Measurements from ENCODE around the gene SNX11. TPM values are rescaled to one million over a fixed set of nuclear protein-coding genes. Genes with fewer than 3 reads are reported as not detected.
A peak's percentile ranks its signal among the peaks of the same experiment; 100 is the strongest.

Gene SNX11
- total and polyA plus RNA-seq, 7 experiments from 2014 or later = 12.3 to 35.1 (median 16.8) TPM

DNA sequence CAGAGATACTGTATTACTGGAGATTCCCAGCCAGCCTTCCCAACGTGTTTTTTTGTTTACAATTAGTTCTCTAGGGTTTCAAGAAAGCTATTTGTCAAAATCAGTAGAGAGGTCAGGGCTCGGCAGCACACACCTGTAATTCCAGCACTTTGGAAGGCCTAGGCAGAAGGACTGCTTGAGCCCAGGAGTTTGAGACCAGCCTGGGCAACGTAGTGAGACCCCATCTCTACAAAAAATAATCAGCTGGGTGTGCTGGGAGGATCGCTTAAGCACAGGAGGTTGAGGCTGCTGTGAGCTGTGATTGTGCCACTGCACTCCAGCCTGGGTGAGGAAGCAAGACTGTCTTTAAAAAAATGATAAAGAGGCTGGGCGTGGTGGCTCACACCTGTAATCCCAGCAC is 25.7 kb upstream of the SNX11 start:
- H3K4me3 ChIP-seq (ENCODE audit: low read length) = no peak overlapping the region
- CTCF ChIA-PET = interaction anchor here (1.3 to 6.9 kb wide), 5 partner anchors 10 to 109 kb away, joined by 3 to 64 read pairs (median 12); no protein-coding TSS in a partner anchor
- intact Hi-C loops (cut with micrococcal nuclease) = loop anchor here (5.0 to 10.0 kb wide), 2 partner anchors 93 to 535 kb away; partner anchors contain the start of gene HOXB8 (in 1 of the 2)
- no peak overlapping the region for H3K27ac ChIP-seq (ENCODE audit: low read depth, low read length)
- H3K36me3 ChIP-seq (ENCODE audit: control insufficient read depth in 2 of 3, insufficient read depth in 3 of 3, low read length in 3 of 3) = peaks cover 0 to under 1% (median 0%) of the 10 kb centered on the region in 3 experiments
- peaks cover 0 to 20% (median 11%) of the 10 kb centered on the region in 7 donors for H3K4me1 Mint-ChIP-seq
- no peak for DNase-seq
- H3K36me3 Mint-ChIP-seq = peaks cover 0 to 2% (median 0%) of the 10 kb centered on the region in 5 donors
- ATAC-seq = no peak
- H3K27me3 ChIP-seq (ENCODE audit: control insufficient read depth in 2 of 2, insufficient read depth in 2 of 2, low read length in 2 of 2) = no peaks in the 10 kb centered on the region
- no peaks in the 10 kb centered on the region for H3K27me3 Mint-ChIP-seq
- no peaks in the 10 kb centered on the region for H3K9me3 Mint-ChIP-seq
- POLR2A ChIA-PET = interaction anchor here (2.1 kb wide), 1 partner anchor 48 kb away, joined by 6 read pairs; no protein-coding TSS in a partner anchor
- H3K9me3 ChIP-seq (ENCODE audit: control insufficient read depth in 2 of 3, low read length in 3 of 3) = no peaks in the 10 kb centered on the region
- no peak overlapping the region for H3K4me3 Mint-ChIP-seq
- H3K27ac Mint-ChIP-seq = no peak overlapping the region
- H3K4me1 ChIP-seq (ENCODE audit: control insufficient read depth in 2 of 2, insufficient read depth in 2 of 2, low read length in 2 of 2) = no peaks in the 10 kb centered on the region

DNA sequence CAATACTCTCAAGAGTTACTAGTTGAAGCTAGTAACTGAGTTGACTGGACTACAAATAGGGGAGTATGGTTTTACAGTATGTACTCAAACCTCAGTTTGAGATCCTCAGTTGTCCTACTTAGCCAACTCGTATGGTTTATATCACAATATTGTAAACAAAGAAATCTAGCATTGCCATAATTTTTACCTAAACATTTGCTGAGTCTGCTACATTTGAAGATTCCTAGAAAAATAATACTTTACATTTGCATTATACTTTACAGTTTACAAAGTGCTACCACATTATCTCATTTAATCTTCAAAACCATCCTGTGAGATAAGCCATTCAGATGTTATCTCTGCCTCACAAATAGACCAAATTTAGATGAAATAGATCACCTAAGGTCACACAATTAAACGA is 22.6 kb upstream of the SNX11 start:
- intact Hi-C loops (cut with micrococcal nuclease) = loop anchor here (5.0 to 10.0 kb wide), 2 partner anchors 90 to 532 kb away; partner anchors contain the start of gene HOXB8 (in 1 of the 2)
- ATAC-seq (no peak), DNase-seq (no peak)
- H3K27me3 ChIP-seq (ENCODE audit: control insufficient read depth in 2 of 2, insufficient read depth in 2 of 2, low read length in 2 of 2) = no peaks in the 10 kb centered on the region
- Mint-ChIP-seq H3K9me3 (no peaks in the 10 kb centered on the region), H3K36me3 (peaks cover 0 to 3% (median 0%) of the 10 kb centered on the region in 5 donors), H3K27me3 (no peaks in the 10 kb centered on the region), H3K4me1 (peaks cover 0 to 20% (median 10%) of the 10 kb centered on the region in 7 donors), H3K4me3 (no peak overlapping the region), H3K27ac (no peak overlapping the region)
- ChIA-PET CTCF (interaction anchor here (6.9 kb wide), 1 partner anchor 47 kb away, joined by 64 read pairs; no protein-coding TSS in a partner anchor), POLR2A (interaction anchor here (0.7 kb wide), 1 partner anchor 108 kb away, joined by 4 read pairs; no protein-coding TSS in a partner anchor)
- no peaks in the 10 kb centered on the region for H3K36me3 ChIP-seq (ENCODE audit: control insufficient read depth in 2 of 3, insufficient read depth in 3 of 3, low read length in 3 of 3)
- no peak overlapping the region for H3K27ac ChIP-seq (ENCODE audit: low read depth, low read length)
- no peaks in the 10 kb centered on the region for H3K9me3 ChIP-seq (ENCODE audit: control insufficient read depth in 2 of 3, low read length in 3 of 3)
- no peaks in the 10 kb centered on the region for H3K4me1 ChIP-seq (ENCODE audit: control insufficient read depth in 2 of 2, insufficient read depth in 2 of 2, low read length in 2 of 2)
- H3K4me3 ChIP-seq (ENCODE audit: low read length) = no peak overlapping the region

DNA sequence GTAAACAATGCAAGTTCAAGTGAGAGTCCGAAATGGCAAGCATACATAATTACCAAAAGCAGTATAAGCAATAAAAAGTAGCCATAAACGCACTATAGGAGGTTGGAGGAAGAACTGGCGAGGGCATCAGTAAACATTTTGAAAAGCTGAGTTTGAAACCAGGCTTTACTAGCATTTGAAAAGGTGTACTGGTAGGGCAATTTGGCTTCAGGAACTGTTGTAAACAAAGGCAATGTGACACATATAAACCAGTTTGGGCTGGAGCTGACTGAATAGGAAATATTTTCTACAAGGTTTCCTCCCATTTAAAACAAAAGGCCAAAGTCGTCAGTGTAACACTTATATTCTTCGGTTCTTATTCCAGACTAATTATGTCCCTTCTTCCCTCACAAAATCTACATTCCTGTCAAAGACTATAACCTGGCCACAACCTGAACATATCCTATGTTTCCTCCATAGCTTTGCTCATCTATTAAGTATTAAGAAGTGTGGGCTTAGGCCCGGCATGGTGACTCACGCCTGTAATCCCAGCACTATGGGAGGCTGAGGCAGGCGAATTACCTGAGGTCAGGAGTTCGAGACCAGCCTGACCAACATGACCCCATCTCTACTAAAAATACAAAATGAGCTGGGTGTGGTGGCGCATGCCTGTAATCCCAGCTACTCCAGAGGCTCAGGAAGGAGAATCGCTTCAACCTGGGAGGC is 14.1 kb upstream of the SNX11 start:
- Mint-ChIP-seq H3K4me3 (no peak overlapping the region), H3K27me3 (no peaks in the 10 kb centered on the region), H3K9me3 (no peaks in the 10 kb centered on the region), H3K27ac (peak overlapping the region in 1 of 9 donors; percentile 9), H3K36me3 (peaks cover 0 to 15% (median 0%) of the 10 kb centered on the region in 5 donors), H3K4me1 (peaks cover 0 to 31% (median 14%) of the 10 kb centered on the region in 7 donors)
- Histone ChIP-seq H3K4me1 (ENCODE audit: control insufficient read depth in 2 of 2, insufficient read depth in 2 of 2, low read length in 2 of 2) (no peaks in the 10 kb centered on the region), H3K4me3 (ENCODE audit: low read length) (no peak overlapping the region), H3K27me3 (ENCODE audit: control insufficient read depth in 2 of 2, insufficient read depth in 2 of 2, low read length in 2 of 2) (no peaks in the 10 kb centered on the region), H3K9me3 (ENCODE audit: control insufficient read depth in 2 of 3, low read length in 3 of 3) (no peaks in the 10 kb centered on the region), H3K36me3 (ENCODE audit: control insufficient read depth in 2 of 3, insufficient read depth in 3 of 3, low read length in 3 of 3) (peaks cover 0 to 6% (median 0%) of the 10 kb centered on the region in 3 experiments), H3K27ac (ENCODE audit: low read depth, low read length) (no peak overlapping the region)
- DNase-seq (no peak), ATAC-seq (no peak)
- ChIA-PET CTCF (interaction anchor here (0.7 to 1.0 kb wide), 2 partner anchors 38 to 67 kb away, joined by 3 to 6 read pairs; no protein-coding TSS in a partner anchor), POLR2A (no interaction called here)
- intact Hi-C loops (cut with micrococcal nuclease) = no loop called here

DNA sequence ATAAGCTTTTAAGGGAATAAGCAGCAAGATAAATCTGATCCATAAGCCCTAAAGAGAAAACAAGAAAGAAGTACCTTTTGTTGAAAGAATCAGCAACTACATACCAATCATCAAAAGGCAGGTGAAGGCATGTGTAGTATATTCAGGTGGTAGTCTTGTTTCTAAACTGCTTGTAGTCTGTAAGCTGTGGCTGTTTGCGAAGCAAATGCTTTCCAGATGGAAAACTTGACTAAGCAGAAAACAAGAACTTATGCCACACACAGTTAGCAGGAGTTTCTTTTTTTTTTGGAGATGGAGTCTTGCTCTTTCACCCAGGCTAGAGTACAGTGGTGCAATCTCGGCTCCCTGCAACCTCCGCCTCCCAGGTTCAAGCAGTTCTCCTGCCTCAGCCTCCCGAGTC is 12.0 kb upstream of the SNX11 start:
- Histone ChIP-seq H3K4me3 (ENCODE audit: low read length) (no peak overlapping the region), H3K36me3 (ENCODE audit: control insufficient read depth in 2 of 3, insufficient read depth in 3 of 3, low read length in 3 of 3) (peaks cover 0 to 6% (median 0%) of the 10 kb centered on the region in 3 experiments), H3K27ac (ENCODE audit: low read depth, low read length) (no peak overlapping the region), H3K27me3 (ENCODE audit: control insufficient read depth in 2 of 2, insufficient read depth in 2 of 2, low read length in 2 of 2) (no peaks in the 10 kb centered on the region), H3K4me1 (ENCODE audit: control insufficient read depth in 2 of 2, insufficient read depth in 2 of 2, low read length in 2 of 2) (peaks cover 4 to 7% of the 10 kb centered on the region in 2 donors), H3K9me3 (ENCODE audit: control insufficient read depth in 2 of 3, low read length in 3 of 3) (no peaks in the 10 kb centered on the region)
- peaks cover 5 to 37% (median 25%) of the 10 kb centered on the region in 7 donors for H3K4me1 Mint-ChIP-seq
- H3K27me3 Mint-ChIP-seq = no peaks in the 10 kb centered on the region
- H3K4me3 Mint-ChIP-seq = no peak overlapping the region
- ATAC-seq (no peak), DNase-seq (no peak)
- H3K36me3 Mint-ChIP-seq = peaks cover 0 to 9% (median 2%) of the 10 kb centered on the region in 5 donors
- CTCF ChIA-PET = interaction anchor here (1.0 to 1.2 kb wide), 2 partner anchors 13 to 28 kb away, joined by 3 read pairs; no protein-coding TSS in a partner anchor
- POLR2A ChIA-PET = interaction anchor here (0.9 to 1.2 kb wide), 2 partner anchors 11 to 19 kb away, joined by 3 to 4 read pairs; no protein-coding TSS in a partner anchor
- H3K27ac Mint-ChIP-seq = no peak overlapping the region
- no peaks in the 10 kb centered on the region for H3K9me3 Mint-ChIP-seq
- intact Hi-C loops (cut with micrococcal nuclease) = no loop called here

DNA sequence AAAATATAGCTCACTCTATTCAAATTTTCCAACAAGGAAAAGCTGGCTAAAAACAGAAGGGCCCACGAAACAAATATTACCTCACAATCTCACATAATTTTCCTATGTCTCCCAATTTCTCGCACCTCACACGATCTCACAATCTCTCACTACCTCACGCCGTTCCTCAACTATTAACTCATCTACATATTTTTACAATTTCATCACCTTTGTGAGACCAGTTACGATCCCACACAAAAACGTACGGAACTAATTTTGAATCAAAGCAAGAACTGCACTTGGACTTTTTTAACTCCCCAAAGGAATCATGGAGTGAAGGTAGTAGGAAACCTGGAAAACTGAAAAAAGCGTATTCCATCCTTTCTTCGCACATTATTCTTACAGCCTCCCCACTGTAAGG is 7.4 kb upstream of the SNX11 start:
- no peaks in the 10 kb centered on the region for H3K9me3 ChIP-seq (ENCODE audit: control insufficient read depth in 2 of 3, low read length in 3 of 3)
- H3K27me3 Mint-ChIP-seq = no peaks in the 10 kb centered on the region
- intact Hi-C loops (cut with micrococcal nuclease) = loop anchor here in 1 of 2 donors (2.0 to 10.0 kb wide), 7 partner anchors 155 to 1262 kb away; partner anchors contain the start of genes ATP5MC1, CALCOCO2, KPNB1 and LRRC46
- H3K27ac ChIP-seq (ENCODE audit: low read depth, low read length) = peak overlapping the region; percentile 68
- DNase-seq (no peak), ATAC-seq (no peak)
- ChIA-PET CTCF (interaction anchor here (0.7 to 1.9 kb wide), 3 partner anchors 18 to 75 kb away, joined by 3 to 12 read pairs (median 3); no protein-coding TSS in a partner anchor), POLR2A (interaction anchor here (1.2 to 1.6 kb wide), 2 partner anchors 8 to 12 kb away, joined by 4 to 5 read pairs; no protein-coding TSS in a partner anchor)
- peaks cover 0 to 8% (median 0%) of the 10 kb centered on the region in 11 donors for H3K9me3 Mint-ChIP-seq
- peaks cover 6 to 11% of the 10 kb centered on the region in 2 donors for H3K4me1 ChIP-seq (ENCODE audit: control insufficient read depth in 2 of 2, insufficient read depth in 2 of 2, low read length in 2 of 2)
- H3K36me3 Mint-ChIP-seq = peaks cover 0 to 14% (median 0%) of the 10 kb centered on the region in 5 donors
- no peaks in the 10 kb centered on the region for H3K27me3 ChIP-seq (ENCODE audit: control insufficient read depth in 2 of 2, insufficient read depth in 2 of 2, low read length in 2 of 2)
- peak overlapping the region in 2 of 9 donors; percentile 49 to 92 for H3K27ac Mint-ChIP-seq
- H3K4me3 ChIP-seq (ENCODE audit: low read length) = peak overlapping the region; percentile 78
- peaks cover 17 to 62% (median 58%) of the 10 kb centered on the region in 7 donors for H3K4me1 Mint-ChIP-seq
- peaks cover 0 to 6% (median 0%) of the 10 kb centered on the region in 3 experiments for H3K36me3 ChIP-seq (ENCODE audit: control insufficient read depth in 2 of 3, insufficient read depth in 3 of 3, low read length in 3 of 3)
- peak overlapping the region; percentile 83 to 95 (median 91) for H3K4me3 Mint-ChIP-seq

- POLR2A ChIA-PET = interaction anchor here (0.7 to 1.6 kb wide), 5 partner anchors 12 to 205 kb away, joined by 3 to 7 read pairs (median 4); partner anchors contain the start of genes NFE2L1 and SP2
- peaks cover 6 to 11% of the 10 kb centered on the region in 2 donors for H3K4me1 ChIP-seq (ENCODE audit: control insufficient read depth in 2 of 2, insufficient read depth in 2 of 2, low read length in 2 of 2)
- Mint-ChIP-seq H3K27me3 (no peaks in the 10 kb centered on the region), H3K36me3 (peaks cover 0 to 14% (median 0%) of the 10 kb centered on the region in 5 donors), H3K4me1 (peaks cover 17 to 62% (median 56%) of the 10 kb centered on the region in 7 donors), H3K9me3 (peaks cover 0 to 8% (median 0%) of the 10 kb centered on the region in 11 donors), H3K27ac (peak overlapping the region in 8 of 9 donors; percentile 49 to 94 (median 81)), H3K4me3 (peak overlapping the region; percentile 83 to 95 (median 91))
- no peaks in the 10 kb centered on the region for H3K27me3 ChIP-seq (ENCODE audit: control insufficient read depth in 2 of 2, insufficient read depth in 2 of 2, low read length in 2 of 2)
- CTCF ChIA-PET = interaction anchor here (0.7 to 1.9 kb wide), 3 partner anchors 18 to 75 kb away, joined by 3 to 12 read pairs (median 3); no protein-coding TSS in a partner anchor
- H3K36me3 ChIP-seq (ENCODE audit: control insufficient read depth in 2 of 3, insufficient read depth in 3 of 3, low read length in 3 of 3) = peaks cover 0 to 6% (median 0%) of the 10 kb centered on the region in 3 experiments
- H3K9me3 ChIP-seq (ENCODE audit: control insufficient read depth in 2 of 3, low read length in 3 of 3) = no peaks in the 10 kb centered on the region
- no peak for ATAC-seq
- H3K27ac ChIP-seq (ENCODE audit: low read depth, low read length) = peak overlapping the region; percentile 68
- DNase-seq = no peak
- H3K4me3 ChIP-seq (ENCODE audit: low read length) = peak overlapping the region; percentile 78
- intact Hi-C loops (cut with micrococcal nuclease) = loop anchor here (1.0 to 10.0 kb wide), 9 partner anchors 52 to 1262 kb away; partner anchors contain the start of genes NFE2L1 (in 2 of the 2), ATP5MC1 (in 1 of the 2), CALCOCO2 (in 1 of the 2) and KPNB1 (in 1 of the 2)
Observed at GRCh38 chr17:48100591-48101011, 7.0 kb upstream of the SNX11 start.
